Hindlimb muscle (tissue), 1 donor: ENCODE results near the gene CCDC92. TPM values are rescaled to one million over a fixed set of nuclear protein-coding genes. Genes with fewer than 3 reads are reported as not detected.

ENCODE experiments used
- DNase-seq: peaks from one replicate; pipeline ENCODE4 v3.0.0-alpha.2; 2013
- polyA plus RNA-seq: library from polyadenylated mRNA; unstranded; fragments of 120-200 nt; gene quantifications from one replicate; pipeline ENCODE4 v1.2.1, GENCODE V29; 2013; ENCODE audit not compliant: insufficient read length

Gene CCDC92
- polyA plus RNA-seq, 1 donor = 29.5 TPM

GRCh38 chr12:123888989-123889388 is 83.6 kb downstream of the CCDC92 start:
- no peak for DNase-seq

GRCh38 chr12:123886931-123887582 is 85.6 kb downstream of the CCDC92 start:
- no peak for DNase-seq

GRCh38 chr12:123886258-123886657 is 86.4 kb downstream of the CCDC92 start:
- DNase-seq = no peak

Other genes with a start within 250 kb of the CCDC92 start
- 1.3 TPM for gene DNAH10, start 210.5 kb downstream of the CCDC92 start, polyA plus RNA-seq
- gene ZNF664, start 384 bp upstream of the CCDC92 start, polyA plus RNA-seq = 44.2 TPM